Ishikawa (cell line): ENCODE measurements around the gene RABL2B.

Experiments used
- CEBPB ChIP-seq: IDR thresholded peaks from 2 replicates; pipeline ENCODE4 v1.6.1; 2012
- CREB1 ChIP-seq: IDR thresholded peaks from 2 replicates; pipeline ENCODE4 v1.6.1; 2012; ENCODE audit warnings: low read depth
- EGR1 ChIP-seq: IDR thresholded peaks from 2 replicates; pipeline ENCODE4 v1.6.1; 2012
- EP300 ChIP-seq: IDR thresholded peaks from 2 replicates; pipeline ENCODE4 v1.6.1; 2012; ENCODE audit warnings: borderline replicate concordance
- FOXM1 ChIP-seq: IDR thresholded peaks from 2 replicates; pipeline ENCODE4 v1.6.1; 2012; ENCODE audit warnings: low read depth, borderline replicate concordance
- NFIC ChIP-seq: IDR thresholded peaks from 2 replicates; pipeline ENCODE4 v1.6.1; 2012
- RAD21 ChIP-seq: IDR thresholded peaks from 2 replicates; pipeline ENCODE4 v1.6.1; 2012; ENCODE audit warnings: low read depth
- TAF1 ChIP-seq: IDR thresholded peaks from 2 replicates; pipeline ENCODE4 v1.6.1; 2012; ENCODE audit warnings: low read depth, mild to moderate bottlenecking
- TCF12 ChIP-seq: IDR thresholded peaks from 2 replicates; pipeline ENCODE4 v1.6.1; 2012; ENCODE audit warnings: low read depth
- TEAD4 ChIP-seq: IDR thresholded peaks from 2 replicates; pipeline ENCODE4 v1.6.1; 2012
- YY1 ChIP-seq: IDR thresholded peaks from 2 replicates; pipeline ENCODE4 v1.6.1; 2012; ENCODE audit warnings: low read depth
- ZBTB7A ChIP-seq: IDR thresholded peaks from 2 replicates; pipeline ENCODE4 v1.6.1; 2012; ENCODE audit warnings: low read depth
- TF ChIP-seq, protein P1 (sequence below): IDR thresholded peaks from 2 replicates; pipeline ENCODE4 v1.6.1; 2012
- TF ChIP-seq, protein P2 (sequence below): IDR thresholded peaks from 2 replicates; pipeline ENCODE4 v1.6.1; 2012
- TF ChIP-seq, protein P3 (sequence below): IDR thresholded peaks from 2 replicates; pipeline ENCODE4 v1.6.1; 2012; ENCODE audit warnings: low read depth, mild to moderate bottlenecking

Gene RABL2B

DNA sequence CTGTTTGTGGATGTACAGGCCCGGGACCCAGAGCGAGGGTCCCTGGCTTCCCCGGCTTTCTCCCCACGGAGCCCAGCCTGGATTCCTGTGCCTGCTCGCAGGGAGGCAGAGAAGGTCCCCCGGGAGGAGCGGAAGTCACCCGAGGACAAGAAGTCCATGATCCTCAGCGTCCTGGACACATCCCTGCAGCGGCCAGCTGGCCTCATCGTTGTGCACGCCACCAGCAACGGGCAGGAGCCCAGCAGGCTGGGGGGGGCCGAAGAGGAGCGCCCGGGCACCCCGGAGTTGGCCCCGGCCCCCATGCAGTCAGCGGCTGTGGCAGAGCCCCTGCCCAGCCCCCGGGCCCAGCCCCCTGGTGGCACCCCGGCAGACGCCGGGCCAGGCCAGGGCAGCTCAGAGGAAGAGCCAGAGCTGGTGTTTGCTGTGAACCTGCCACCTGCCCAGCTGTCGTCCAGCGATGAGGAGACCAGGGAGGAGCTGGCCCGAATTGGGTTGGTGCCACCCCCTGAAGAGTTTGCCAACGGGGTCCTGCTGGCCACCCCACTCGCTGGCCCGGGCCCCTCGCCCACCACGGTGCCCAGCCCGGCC, 62.1 kb downstream of the RABL2B start:
- TF ChIP-seq TAF1 (no peak), TEAD4 (no peak), NFIC (no peak), TCF12 (no peak), RAD21 (no peak), EP300 (no peak)

DNA sequence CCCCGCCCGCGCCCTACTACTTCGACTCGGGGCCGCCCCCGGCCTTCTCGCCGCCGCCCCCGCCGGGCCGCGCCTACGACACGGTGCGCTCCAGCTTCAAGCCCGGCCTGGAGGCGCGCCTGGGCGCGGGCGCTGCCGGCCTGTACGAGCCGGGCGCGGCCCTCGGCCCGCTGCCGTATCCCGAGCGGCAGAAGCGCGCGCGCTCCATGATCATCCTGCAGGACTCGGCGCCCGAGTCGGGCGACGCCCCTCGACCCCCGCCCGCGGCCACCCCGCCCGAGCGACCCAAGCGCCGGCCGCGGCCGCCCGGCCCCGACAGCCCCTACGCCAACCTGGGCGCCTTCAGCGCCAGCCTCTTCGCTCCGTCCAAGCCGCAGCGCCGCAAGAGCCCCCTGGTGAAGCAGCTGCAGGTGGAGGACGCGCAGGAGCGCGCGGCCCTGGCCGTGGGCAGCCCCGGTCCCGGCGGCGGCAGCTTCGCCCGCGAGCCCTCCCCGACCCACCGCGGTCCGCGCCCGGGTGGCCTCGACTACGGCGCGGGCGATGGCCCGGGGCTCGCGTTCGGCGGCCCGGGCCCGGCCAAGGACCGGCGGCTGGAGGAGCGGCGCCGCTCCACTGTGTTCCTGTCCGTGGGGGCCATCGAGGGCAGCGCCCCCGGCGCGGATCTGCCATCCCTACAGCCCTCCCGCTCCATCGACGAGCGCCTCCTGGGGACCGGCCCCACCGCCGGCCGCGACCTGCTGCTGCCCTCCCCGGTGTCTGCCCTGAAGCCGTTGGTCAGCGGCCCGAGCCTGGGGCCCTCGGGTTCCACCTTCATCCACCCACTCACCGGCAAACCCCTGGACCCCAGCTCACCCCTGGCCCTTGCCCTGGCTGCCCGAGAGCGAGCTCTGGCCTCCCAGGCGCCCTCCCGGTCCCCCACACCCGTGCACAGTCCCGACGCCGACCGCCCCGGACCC, 62.9 kb downstream of the RABL2B start:
- TF ChIP-seq TEAD4 (no peak), EP300 (no peak), YY1 (no peak), CEBPB (no peak)
- TF ChIP-seq, protein P1, sequence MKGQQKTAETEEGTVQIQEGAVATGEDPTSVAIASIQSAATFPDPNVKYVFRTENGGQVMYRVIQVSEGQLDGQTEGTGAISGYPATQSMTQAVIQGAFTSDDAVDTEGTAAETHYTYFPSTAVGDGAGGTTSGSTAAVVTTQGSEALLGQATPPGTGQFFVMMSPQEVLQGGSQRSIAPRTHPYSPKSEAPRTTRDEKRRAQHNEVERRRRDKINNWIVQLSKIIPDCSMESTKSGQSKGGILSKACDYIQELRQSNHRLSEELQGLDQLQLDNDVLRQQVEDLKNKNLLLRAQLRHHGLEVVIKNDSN, result no peak
- TF ChIP-seq, protein P2, sequence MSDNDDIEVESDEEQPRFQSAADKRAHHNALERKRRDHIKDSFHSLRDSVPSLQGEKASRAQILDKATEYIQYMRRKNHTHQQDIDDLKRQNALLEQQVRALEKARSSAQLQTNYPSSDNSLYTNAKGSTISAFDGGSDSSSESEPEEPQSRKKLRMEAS, result no peak

DNA sequence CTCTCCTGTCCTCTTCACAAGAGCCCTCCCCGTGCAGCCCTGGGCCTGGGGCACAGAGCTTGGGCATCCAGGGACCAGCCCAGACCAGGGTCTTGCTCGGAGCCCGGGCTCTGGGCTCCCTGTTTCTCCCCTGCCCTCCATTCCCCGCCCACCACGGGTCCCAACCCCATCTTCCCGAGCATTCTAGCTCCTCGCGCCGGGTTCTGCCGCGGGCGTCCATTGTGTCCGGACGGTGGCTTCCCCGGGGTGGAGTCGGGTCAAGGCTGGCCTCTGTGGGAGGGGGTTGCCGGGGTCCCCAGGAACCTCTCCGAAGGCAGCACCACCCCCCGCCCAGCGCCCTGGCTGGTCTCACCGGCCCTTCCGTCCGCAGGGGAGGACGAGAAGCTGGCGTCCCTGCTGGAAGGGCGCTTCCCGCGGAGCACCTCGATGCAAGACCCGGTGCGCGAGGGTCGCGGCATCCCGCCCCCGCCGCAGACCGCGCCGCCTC, 63.6 kb downstream of the RABL2B start:
- TF ChIP-seq ZBTB7A (no peak), CEBPB (no peak), RAD21 (no peak), EP300 (no peak)
- TF ChIP-seq, protein P2, result no peak

DNA sequence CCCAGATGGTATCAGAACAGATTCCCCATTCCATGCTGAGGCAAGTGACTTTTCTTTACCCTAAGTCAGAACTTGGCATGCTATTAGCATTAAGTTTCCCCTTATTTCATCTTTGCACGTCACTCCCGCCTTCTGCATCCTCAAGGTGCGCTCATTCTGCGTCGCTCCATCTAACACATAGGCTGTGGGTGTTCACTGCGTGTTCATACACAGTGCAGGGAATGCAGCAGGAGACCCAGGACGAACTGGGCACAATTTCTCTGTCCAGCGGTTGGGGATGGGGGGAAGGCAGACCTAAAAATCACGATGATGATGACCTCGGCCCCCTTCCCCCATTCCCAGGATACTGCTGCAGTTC, 65.1 kb downstream of the RABL2B start:
- TF ChIP-seq EGR1 (no peak), RAD21 (no peak), TAF1 (no peak), FOXM1 (no peak), CEBPB (no peak), TCF12 (no peak), EP300 (no peak), ZBTB7A (no peak), CREB1 (no peak)
- TF ChIP-seq, protein P1, result no peak
- TF ChIP-seq, protein P2, result no peak
- TF ChIP-seq, protein P3, sequence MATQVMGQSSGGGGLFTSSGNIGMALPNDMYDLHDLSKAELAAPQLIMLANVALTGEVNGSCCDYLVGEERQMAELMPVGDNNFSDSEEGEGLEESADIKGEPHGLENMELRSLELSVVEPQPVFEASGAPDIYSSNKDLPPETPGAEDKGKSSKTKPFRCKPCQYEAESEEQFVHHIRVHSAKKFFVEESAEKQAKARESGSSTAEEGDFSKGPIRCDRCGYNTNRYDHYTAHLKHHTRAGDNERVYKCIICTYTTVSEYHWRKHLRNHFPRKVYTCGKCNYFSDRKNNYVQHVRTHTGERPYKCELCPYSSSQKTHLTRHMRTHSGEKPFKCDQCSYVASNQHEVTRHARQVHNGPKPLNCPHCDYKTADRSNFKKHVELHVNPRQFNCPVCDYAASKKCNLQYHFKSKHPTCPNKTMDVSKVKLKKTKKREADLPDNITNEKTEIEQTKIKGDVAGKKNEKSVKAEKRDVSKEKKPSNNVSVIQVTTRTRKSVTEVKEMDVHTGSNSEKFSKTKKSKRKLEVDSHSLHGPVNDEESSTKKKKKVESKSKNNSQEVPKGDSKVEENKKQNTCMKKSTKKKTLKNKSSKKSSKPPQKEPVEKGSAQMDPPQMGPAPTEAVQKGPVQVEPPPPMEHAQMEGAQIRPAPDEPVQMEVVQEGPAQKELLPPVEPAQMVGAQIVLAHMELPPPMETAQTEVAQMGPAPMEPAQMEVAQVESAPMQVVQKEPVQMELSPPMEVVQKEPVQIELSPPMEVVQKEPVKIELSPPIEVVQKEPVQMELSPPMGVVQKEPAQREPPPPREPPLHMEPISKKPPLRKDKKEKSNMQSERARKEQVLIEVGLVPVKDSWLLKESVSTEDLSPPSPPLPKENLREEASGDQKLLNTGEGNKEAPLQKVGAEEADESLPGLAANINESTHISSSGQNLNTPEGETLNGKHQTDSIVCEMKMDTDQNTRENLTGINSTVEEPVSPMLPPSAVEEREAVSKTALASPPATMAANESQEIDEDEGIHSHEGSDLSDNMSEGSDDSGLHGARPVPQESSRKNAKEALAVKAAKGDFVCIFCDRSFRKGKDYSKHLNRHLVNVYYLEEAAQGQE, result no peak

DNA sequence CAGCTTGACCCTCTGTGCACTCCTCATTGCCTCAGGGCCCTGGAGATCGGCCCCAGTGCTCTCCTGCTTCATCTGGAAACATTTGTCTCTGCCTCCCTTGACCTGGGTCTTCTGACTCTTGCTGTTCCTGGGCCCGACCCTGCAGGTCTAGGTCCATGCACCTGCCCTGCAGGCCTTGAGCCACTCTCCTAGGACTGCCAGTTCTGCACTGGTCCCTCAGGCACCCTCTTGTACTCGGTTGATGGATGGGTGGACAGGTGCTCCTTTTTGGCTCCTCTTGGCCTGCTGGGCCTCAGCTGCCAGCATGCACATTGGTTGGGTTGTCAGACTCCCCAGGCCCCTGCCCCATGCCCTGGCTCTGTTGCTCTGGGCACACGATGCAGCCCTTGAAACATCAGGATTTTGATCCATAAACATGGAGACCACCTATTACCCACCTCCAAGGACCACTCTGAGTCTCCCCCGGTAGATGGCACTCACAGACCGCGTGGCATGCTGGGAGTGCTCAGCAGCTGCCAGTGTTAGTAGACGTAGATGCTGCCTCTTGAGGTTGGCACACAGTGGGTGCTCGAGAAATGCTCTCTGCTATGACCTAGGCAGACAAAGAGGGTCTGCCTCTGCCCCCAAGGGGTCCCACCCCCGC, 65.6 kb downstream of the RABL2B start:
- TF ChIP-seq, protein P1, result no peak
- TF ChIP-seq, protein P3, result no peak
- TF ChIP-seq, protein P2, result no peak
- no peak for TF ChIP-seq CEBPB
- no peak for TF ChIP-seq TAF1
- no peak for TF ChIP-seq FOXM1
- TF ChIP-seq EP300, result no peak
- no peak for TF ChIP-seq CREB1
- TF ChIP-seq EGR1, result no peak
- TF ChIP-seq TCF12, result no peak
- TF ChIP-seq YY1, result no peak
- no peak for TF ChIP-seq TEAD4
- no peak for TF ChIP-seq ZBTB7A
- no peak for TF ChIP-seq RAD21
- TF ChIP-seq NFIC, result no peak
